ENCODE measurements around the gene CFAP69. TPM values are rescaled to one million over a fixed set of nuclear protein-coding genes. Genes with fewer than 3 reads are reported as not detected.

Gene CFAP69
- total RNA-seq, 2 experiments from 2014 or later: not detected

Other genes starting within 250 kb of the CFAP69 start
- gene STEAP1, start 90.7 kb upstream of the CFAP69 start, total RNA-seq: not detected
- gene STEAP2, start 33.4 kb upstream of the CFAP69 start, total RNA-seq: not detected
- gene FAM237B, start 76.1 kb downstream of the CFAP69 start, total RNA-seq: not detected
- gene GTPBP10, start 101.5 kb downstream of the CFAP69 start, total RNA-seq: 10 to 100 TPM; 11.8 to 13.7 TPM
- gene CLDN12, start 158.3 kb downstream of the CFAP69 start, total RNA-seq: 1 to 10 TPM; 1.1 to 1.4 TPM
- gene PTTG1IP2, start 224.5 kb downstream of the CFAP69 start, total RNA-seq: not detected

Data from CD4-positive, alpha-beta T cell (primary cell).